GM13976 (cell line): ENCODE results near the gene CCR2.

ENCODE experiments used
- DNase-seq: peaks from one replicate; pipeline ENCODE4 v3.0.0; 2012; ENCODE audit warnings: low spot score
- CTCF ChIP-seq: IDR thresholded peaks from 2 replicates; pipeline ENCODE4 v1.5.1; 2012; ENCODE audit warnings: borderline replicate concordance, mild to moderate bottlenecking; ENCODE audit not compliant: insufficient read depth; ENCODE audit errors: extremely low read depth, missing control alignments, control extremely low read depth
- in situ Hi-C: fragments of 300-500 bp; cut with MboI; formaldehyde crosslinking; loops from one replicate; pipeline ENCODE4 v1.12.0; 2022; ENCODE audit warnings: low sequenced_read_pairs, mixed read lengths, inconsistent platforms; ENCODE audit not compliant: unreplicated experiment

The CCR2 gene

DNA sequence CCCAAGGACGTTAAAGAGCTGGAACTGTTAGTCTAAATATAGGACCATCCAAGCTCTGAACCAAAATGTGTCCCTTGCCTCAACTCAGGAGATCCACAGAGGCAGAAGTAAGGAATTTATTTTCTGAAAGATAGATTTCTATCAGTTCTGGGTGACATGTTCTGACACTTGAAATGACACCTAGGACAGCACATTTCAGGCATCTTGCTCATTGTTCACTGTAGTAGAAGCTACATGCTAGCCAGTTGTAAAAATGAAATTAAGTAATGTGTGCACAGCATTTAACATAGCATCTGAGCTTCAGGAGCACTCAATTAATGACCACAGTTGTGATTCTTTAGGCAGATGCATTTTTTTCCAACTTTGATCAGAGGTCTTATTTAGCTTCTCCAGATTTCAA, 567 bp downstream of the CCR2 start:
- DNase-seq: no peak
- TF ChIP-seq CTCF: no peak
- in situ Hi-C loops: no loop called here

DNA sequence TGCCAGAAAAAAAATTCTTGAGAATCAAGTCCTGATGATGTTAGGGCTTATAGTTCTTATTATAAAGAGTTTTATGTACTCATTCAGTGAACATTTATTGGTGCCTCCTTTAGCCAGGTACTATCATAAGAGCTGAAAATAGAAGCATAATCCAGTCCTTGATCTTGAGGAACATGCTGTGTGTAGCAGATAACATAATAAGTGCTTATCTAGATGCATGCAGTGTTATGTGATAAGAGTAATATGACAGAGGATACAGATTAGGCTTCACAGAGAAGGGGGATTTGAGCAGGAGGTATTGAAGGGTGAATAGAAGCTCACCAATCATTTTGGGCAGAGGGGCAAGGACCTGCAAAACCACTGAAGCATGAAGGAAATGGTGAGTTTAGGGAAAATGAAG, 1.1 kb downstream of the CCR2 start:
- DNase-seq: no peak
- in situ Hi-C loops: no loop called here
- TF ChIP-seq CTCF: no peak

DNA sequence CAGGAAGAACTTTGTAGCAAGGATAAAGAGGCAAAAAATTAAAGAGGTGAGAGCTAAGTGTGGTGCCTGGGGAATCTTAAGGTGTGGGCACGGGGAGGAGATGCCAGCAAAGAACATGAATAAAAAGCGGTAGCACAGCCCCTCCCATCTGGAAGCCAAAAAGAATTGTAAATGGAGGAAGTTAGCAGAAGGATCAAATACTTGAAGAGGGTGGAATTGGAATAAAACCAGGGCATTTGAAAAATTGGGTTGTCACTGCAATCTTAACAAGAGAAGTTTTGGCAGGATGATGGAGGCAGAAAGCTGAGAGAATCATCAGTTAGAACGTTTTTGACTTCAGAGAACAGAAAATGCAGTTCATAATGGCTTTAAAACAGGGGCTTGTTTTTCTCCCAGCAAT, 2.4 kb downstream of the CCR2 start:
- no peak for DNase-seq
- no peak for TF ChIP-seq CTCF
- in situ Hi-C loops: no loop called here

GRCh38 chr3:46356909-46357308, 3.0 kb downstream of the CCR2 start:
- no peak for DNase-seq
- no peak for TF ChIP-seq CTCF

GRCh38 chr3:46358466-46358865, 4.6 kb downstream of the CCR2 start:
- in situ Hi-C loops: no loop called here
- no peak for TF ChIP-seq CTCF
- DNase-seq: no peak

More at GRCh38 chr3:46356909-46357308, 3.0 kb downstream of the CCR2 start:
- in situ Hi-C loops: no loop called here

DNA sequence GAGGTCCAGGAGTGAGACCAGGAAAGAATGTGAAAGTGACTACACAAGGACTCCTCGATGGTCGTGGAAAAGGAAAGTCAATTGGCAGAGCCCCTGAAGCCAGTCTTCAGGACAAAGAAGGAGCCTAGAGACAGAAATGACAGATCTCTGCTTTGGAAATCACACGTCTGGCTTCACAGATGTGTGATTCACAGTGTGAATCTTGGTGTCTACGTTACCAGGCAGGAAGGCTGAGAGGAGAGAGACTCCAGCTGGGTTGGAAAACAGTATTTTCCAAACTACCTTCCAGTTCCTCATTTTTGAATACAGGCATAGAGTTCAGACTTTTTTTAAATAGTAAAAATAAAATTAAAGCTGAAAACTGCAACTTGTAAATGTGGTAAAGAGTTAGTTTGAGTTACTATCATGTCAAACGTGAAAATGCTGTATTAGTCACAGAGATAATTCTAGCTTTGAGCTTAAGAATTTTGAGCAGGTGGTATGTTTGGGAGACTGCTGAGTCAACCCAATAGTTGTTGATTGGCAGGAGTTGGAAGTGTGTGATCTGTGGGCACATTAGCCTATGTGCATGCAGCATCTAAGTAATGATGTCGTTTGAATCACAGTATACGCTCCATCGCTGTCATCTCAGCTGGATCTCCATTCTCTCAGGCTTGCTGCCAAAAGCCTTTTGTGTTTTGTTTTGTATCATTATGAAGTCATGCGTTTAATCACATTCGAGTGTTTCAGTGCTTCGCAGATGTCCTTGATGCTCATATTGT, 6.0 kb downstream of the CCR2 start:
- in situ Hi-C loops: loop anchor here (10.0 kb wide), 1 partner anchor 85 kb away; no protein-coding TSS in a partner anchor
- no peak for TF ChIP-seq CTCF
- DNase-seq: no peak

- DNase-seq: no peak
- in situ Hi-C loops: loop anchor here (10.0 kb wide), 1 partner anchor 86 kb away; no protein-coding TSS in a partner anchor
- no peak for TF ChIP-seq CTCF
Observed at GRCh38 chr3:46360907-46361306, 7.0 kb downstream of the CCR2 start.
